HEK293 (cell line): ENCODE measurements around the gene GLIPR1L2.

Experiments
- CTCF ChIA-PET: fragments of 350-600 bp; formaldehyde crosslinking; extraction: SDS; loops from one replicate; lab custom pipeline; 2021; ENCODE audit warnings: antibody characterized with exemption; lab: Yijun Ruan, JAX
- POLR2A ChIA-PET: fragments of 300-600 bp; formaldehyde crosslinking; extraction: SDS; loops from one replicate; lab custom pipeline; 2020; ENCODE audit warnings: antibody characterized with exemption, inconsistent platforms; lab: Yijun Ruan, JAX
- H3K27ac ChIP-seq: fragments of 200-500 bp; sonication (Bioruptor generic); 2 replicates; pipeline ENCODE4 v1.5.1; 2014; ENCODE audit warnings: low read depth, low read length, control low read depth, inconsistent platforms; ENCODE audit errors: extremely low read depth
- H3K36me3 ChIP-seq, 2 experiments: fragments of 200-500 bp in 1 of 2; sonication (Bioruptor generic) in 1 of 2; 1 replicate in 1 of 2; 2 replicates in 1 of 2; pipeline ENCODE4 v1.5.1; 2014 to 2017; ENCODE audit warnings: inconsistent platforms in 2 of 2, low read length in 2 of 2; ENCODE audit not compliant: control insufficient read depth in 2 of 2, insufficient read depth in 1 of 2
- H3K4me1 ChIP-seq: fragments of 200-500 bp; sonication (Bioruptor generic); 2 replicates; pipeline ENCODE4 v1.5.1; 2014; ENCODE audit warnings: mild to moderate bottlenecking, low read length, inconsistent platforms; ENCODE audit not compliant: control insufficient read depth, insufficient read depth
- H3K4me3 ChIP-seq: 2 replicates; pipeline ENCODE4 v1.5.1; 2011; ENCODE audit warnings: low read depth, mild to moderate bottlenecking, control low read depth, low read length, moderate library complexity
- H3K9me3 ChIP-seq: fragments of 200-500 bp; sonication (Bioruptor generic); 2 replicates; pipeline ENCODE4 v1.5.1; 2014; ENCODE audit warnings: low read depth, low read length, inconsistent platforms; ENCODE audit not compliant: control insufficient read depth, insufficient read depth
- BCL11A ChIP-seq: fragments of 450-650 bp; formaldehyde crosslinking; IDR thresholded peaks from 2 replicates; pipeline ENCODE4 v1.5.1; 2016; ENCODE audit warnings: low read depth, missing biosample characterization, missing genetic modification characterization
- FEZF1 ChIP-seq: fragments of 450-650 bp; formaldehyde crosslinking; IDR thresholded peaks from 2 replicates; pipeline ENCODE4 v1.5.1; 2016; ENCODE audit warnings: missing biosample characterization, missing genetic modification characterization
- KLF7 ChIP-seq: fragments of 450-650 bp; formaldehyde crosslinking; IDR thresholded peaks from 2 replicates; pipeline ENCODE4 v1.5.1; 2016; ENCODE audit warnings: missing biosample characterization, missing genetic modification characterization, borderline replicate concordance
- KLF9 ChIP-seq: fragments of 450-650 bp; formaldehyde crosslinking; IDR thresholded peaks from 2 replicates; pipeline ENCODE4 v1.5.1; 2016; ENCODE audit warnings: missing biosample characterization, missing genetic modification characterization, low read depth
- PRDM10 ChIP-seq: fragments of 450-650 bp; formaldehyde crosslinking; IDR thresholded peaks from 2 replicates; pipeline ENCODE4 v1.5.1; 2016; ENCODE audit warnings: missing biosample characterization, missing genetic modification characterization
- ZNF121 ChIP-seq: fragments of 450-650 bp; formaldehyde crosslinking; IDR thresholded peaks from 2 replicates; pipeline ENCODE4 v1.5.1; 2016; ENCODE audit warnings: missing biosample characterization, missing genetic modification characterization
- ZNF223 ChIP-seq: fragments of 450-650 bp; formaldehyde crosslinking; IDR thresholded peaks from 2 replicates; pipeline ENCODE4 v1.5.1; 2016; ENCODE audit warnings: missing biosample characterization, missing genetic modification characterization
- ZNF239 ChIP-seq: fragments of 450-650 bp; formaldehyde crosslinking; IDR thresholded peaks from 2 replicates; pipeline ENCODE4 v1.5.1; 2016; ENCODE audit warnings: missing biosample characterization, missing genetic modification characterization
- ZNF266 ChIP-seq: fragments of 450-650 bp; formaldehyde crosslinking; IDR thresholded peaks from 2 replicates; pipeline ENCODE4 v1.5.1; 2016; ENCODE audit warnings: missing biosample characterization, missing genetic modification characterization, low read depth
- ZNF292 ChIP-seq: fragments of 450-650 bp; formaldehyde crosslinking; IDR thresholded peaks from 2 replicates; pipeline ENCODE4 v1.5.1; 2016; ENCODE audit warnings: low read depth, missing biosample characterization, missing genetic modification characterization, borderline replicate concordance
- ZNF37A ChIP-seq: fragments of 450-650 bp; IDR thresholded peaks from 2 replicates; pipeline ENCODE4 v1.5.1; 2018; ENCODE audit warnings: missing biosample characterization, missing genetic modification characterization
- ZNF473 ChIP-seq: fragments of 450-650 bp; formaldehyde crosslinking; IDR thresholded peaks from 2 replicates; pipeline ENCODE4 v1.5.1; 2017; ENCODE audit warnings: missing biosample characterization, missing genetic modification characterization
- ZNF596 ChIP-seq: fragments of 450-650 bp; IDR thresholded peaks from 2 replicates; pipeline ENCODE4 v1.5.0; 2018; ENCODE audit warnings: missing biosample characterization, mild to moderate bottlenecking, missing genetic modification characterization, moderate library complexity
- ZNF621 ChIP-seq: fragments of 450-650 bp; formaldehyde crosslinking; IDR thresholded peaks from 2 replicates; pipeline ENCODE4 v1.5.1; 2017; ENCODE audit warnings: missing biosample characterization, missing genetic modification characterization
- ZNF645 ChIP-seq: fragments of 450-650 bp; formaldehyde crosslinking; IDR thresholded peaks from 2 replicates; pipeline ENCODE4; 2016; ENCODE audit warnings: missing biosample characterization, missing genetic modification characterization
- ZNF76 ChIP-seq: fragments of 450-650 bp; formaldehyde crosslinking; IDR thresholded peaks from 2 replicates; pipeline ENCODE4; 2016; ENCODE audit warnings: low read depth, missing biosample characterization, missing genetic modification characterization, borderline replicate concordance
- ZNF843 ChIP-seq: fragments of 450-650 bp; formaldehyde crosslinking; IDR thresholded peaks from 2 replicates; pipeline ENCODE4 v1.5.1; 2016; ENCODE audit warnings: missing biosample characterization, missing genetic modification characterization
- ZXDB ChIP-seq: fragments of 450-650 bp; formaldehyde crosslinking; IDR thresholded peaks from 2 replicates; pipeline ENCODE4 v1.5.1; 2016; ENCODE audit warnings: missing biosample characterization, missing genetic modification characterization
- TF ChIP-seq, protein P1 (sequence below): fragments of 450-650 bp; formaldehyde crosslinking; IDR thresholded peaks from 2 replicates; pipeline ENCODE4 v1.5.1; 2017; ENCODE audit warnings: missing biosample characterization, missing genetic modification characterization
- TF ChIP-seq, protein P2 (sequence below): fragments of 450-650 bp; formaldehyde crosslinking; optimal IDR thresholded peaks from 2 replicates; pipeline ENCODE3; 2016; ENCODE audit warnings: missing biosample characterization, mild to moderate bottlenecking, missing genetic modification characterization
- TF ChIP-seq, protein P3 (sequence below): IDR thresholded peaks from 2 replicates; pipeline ENCODE4 v1.6.1; 2011; ENCODE audit warnings: mild to moderate bottlenecking, low read depth, low read length, borderline replicate concordance
- TF ChIP-seq, protein P4 (sequence below): fragments of 450-650 bp; IDR thresholded peaks from 2 replicates; pipeline ENCODE4 v1.5.1; 2018; ENCODE audit warnings: missing biosample characterization, missing genetic modification characterization

GLIPR1L2 gene

DNA sequence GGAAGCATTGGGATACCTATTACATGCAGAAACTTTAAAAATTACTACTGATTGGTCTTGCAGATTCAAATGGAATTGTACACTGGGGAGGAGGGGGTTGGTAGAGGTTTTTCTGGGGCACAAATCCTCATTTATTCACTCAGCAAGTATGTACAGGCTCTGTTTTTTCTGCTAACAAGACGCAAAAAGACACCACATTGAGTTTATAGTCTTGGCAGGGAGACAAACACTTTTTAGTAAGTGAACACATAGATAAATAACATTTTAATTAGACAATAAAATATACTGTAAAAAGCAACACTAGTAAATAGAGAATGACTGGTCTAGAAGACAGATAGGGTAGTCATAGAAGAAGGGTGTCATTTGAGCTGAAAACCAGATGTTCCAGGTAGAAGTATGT lies 23.8 kb downstream of the GLIPR1L2 start:
- Histone ChIP-seq H3K36me3 (no peaks in the 10 kb centered on the region), H3K4me1 (no peaks in the 10 kb centered on the region), H3K9me3 (no peaks in the 10 kb centered on the region)
- ChIA-PET CTCF (interaction anchor here (0.6 to 1.0 kb wide), 2 partner anchors 46 to 71 kb away, joined by 3 to 6 read pairs; no protein-coding TSS in a partner anchor), POLR2A (no interaction called here)
- TF ChIP-seq FEZF1 (tag by site-specific recombination) (peak; percentile 44), ZNF239 (tag by site-specific recombination) (no peak)
- TF ChIP-seq, all 188 proteins: peak for 1
- H3K4me3 ChIP-seq: no peak overlapping the region
- no peak overlapping the region for H3K27ac ChIP-seq

- H3K27ac ChIP-seq: no peak overlapping the region
- no peak overlapping the region for H3K4me3 ChIP-seq
- TF ChIP-seq, protein P1, sequence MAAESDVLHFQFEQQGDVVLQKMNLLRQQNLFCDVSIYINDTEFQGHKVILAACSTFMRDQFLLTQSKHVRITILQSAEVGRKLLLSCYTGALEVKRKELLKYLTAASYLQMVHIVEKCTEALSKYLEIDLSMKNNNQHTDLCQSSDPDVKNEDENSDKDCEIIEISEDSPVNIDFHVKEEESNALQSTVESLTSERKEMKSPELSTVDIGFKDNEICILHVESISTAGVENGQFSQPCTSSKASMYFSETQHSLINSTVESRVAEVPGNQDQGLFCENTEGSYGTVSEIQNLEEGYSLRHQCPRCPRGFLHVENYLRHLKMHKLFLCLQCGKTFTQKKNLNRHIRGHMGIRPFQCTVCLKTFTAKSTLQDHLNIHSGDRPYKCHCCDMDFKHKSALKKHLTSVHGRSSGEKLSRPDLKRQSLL (tag by site-specific recombination): no peak
- TF ChIP-seq KLF7 (tag by site-specific recombination) (no peak), FEZF1 (tag by site-specific recombination) (no peak), PRDM10 (tag by site-specific recombination) (no peak), ZNF473 (tag by site-specific recombination) (no peak), ZNF292 (tag by site-specific recombination) (no peak), ZNF76 (tag by site-specific recombination) (no peak), BCL11A (tag by site-specific recombination) (no peak), ZNF121 (tag by site-specific recombination) (no peak)
- TF ChIP-seq, protein P2, sequence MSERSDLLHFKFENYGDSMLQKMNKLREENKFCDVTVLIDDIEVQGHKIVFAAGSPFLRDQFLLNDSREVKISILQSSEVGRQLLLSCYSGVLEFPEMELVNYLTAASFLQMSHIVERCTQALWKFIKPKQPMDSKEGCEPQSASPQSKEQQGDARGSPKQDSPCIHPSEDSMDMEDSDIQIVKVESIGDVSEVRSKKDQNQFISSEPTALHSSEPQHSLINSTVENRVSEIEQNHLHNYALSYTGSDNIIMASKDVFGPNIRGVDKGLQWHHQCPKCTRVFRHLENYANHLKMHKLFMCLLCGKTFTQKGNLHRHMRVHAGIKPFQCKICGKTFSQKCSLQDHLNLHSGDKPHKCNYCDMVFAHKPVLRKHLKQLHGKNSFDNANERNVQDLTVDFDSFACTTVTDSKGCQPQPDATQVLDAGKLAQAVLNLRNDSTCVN: no peak
- ChIA-PET POLR2A (no interaction called here), CTCF (interaction anchor here (1.1 kb wide), 1 partner anchor 65 kb away, joined by 5 read pairs; no protein-coding TSS in a partner anchor)
- H3K4me1 ChIP-seq: no peaks in the 10 kb centered on the region
- H3K9me3 ChIP-seq: no peaks in the 10 kb centered on the region
- H3K36me3 ChIP-seq: no peaks in the 10 kb centered on the region
Observed at GRCh38 chr12:75419841-75420240, 29.0 kb downstream of the GLIPR1L2 start.

- Histone ChIP-seq H3K9me3 (no peaks in the 10 kb centered on the region), H3K36me3 (no peaks in the 10 kb centered on the region), H3K27ac (no peak overlapping the region), H3K4me1 (no peaks in the 10 kb centered on the region), H3K4me3 (no peak overlapping the region)
- ChIA-PET CTCF (interaction anchor here (0.7 kb wide), 1 partner anchor 11 kb away, joined by 3 read pairs; no protein-coding TSS in a partner anchor), POLR2A (no interaction called here)
- TF ChIP-seq ZNF843 (no peak), ZNF596 (tag by site-specific recombination) (no peak), KLF9 (no peak), ZNF37A (tag by site-specific recombination) (no peak), ZNF621 (tag by site-specific recombination) (no peak), ZXDB (tag by site-specific recombination) (no peak), ZNF645 (tag by site-specific recombination) (no peak), ZNF266 (tag by site-specific recombination) (no peak), ZNF223 (tag by site-specific recombination) (no peak)
- TF ChIP-seq, protein P3, sequence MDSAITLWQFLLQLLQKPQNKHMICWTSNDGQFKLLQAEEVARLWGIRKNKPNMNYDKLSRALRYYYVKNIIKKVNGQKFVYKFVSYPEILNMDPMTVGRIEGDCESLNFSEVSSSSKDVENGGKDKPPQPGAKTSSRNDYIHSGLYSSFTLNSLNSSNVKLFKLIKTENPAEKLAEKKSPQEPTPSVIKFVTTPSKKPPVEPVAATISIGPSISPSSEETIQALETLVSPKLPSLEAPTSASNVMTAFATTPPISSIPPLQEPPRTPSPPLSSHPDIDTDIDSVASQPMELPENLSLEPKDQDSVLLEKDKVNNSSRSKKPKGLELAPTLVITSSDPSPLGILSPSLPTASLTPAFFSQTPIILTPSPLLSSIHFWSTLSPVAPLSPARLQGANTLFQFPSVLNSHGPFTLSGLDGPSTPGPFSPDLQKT: no peak
- TF ChIP-seq, protein P4, sequence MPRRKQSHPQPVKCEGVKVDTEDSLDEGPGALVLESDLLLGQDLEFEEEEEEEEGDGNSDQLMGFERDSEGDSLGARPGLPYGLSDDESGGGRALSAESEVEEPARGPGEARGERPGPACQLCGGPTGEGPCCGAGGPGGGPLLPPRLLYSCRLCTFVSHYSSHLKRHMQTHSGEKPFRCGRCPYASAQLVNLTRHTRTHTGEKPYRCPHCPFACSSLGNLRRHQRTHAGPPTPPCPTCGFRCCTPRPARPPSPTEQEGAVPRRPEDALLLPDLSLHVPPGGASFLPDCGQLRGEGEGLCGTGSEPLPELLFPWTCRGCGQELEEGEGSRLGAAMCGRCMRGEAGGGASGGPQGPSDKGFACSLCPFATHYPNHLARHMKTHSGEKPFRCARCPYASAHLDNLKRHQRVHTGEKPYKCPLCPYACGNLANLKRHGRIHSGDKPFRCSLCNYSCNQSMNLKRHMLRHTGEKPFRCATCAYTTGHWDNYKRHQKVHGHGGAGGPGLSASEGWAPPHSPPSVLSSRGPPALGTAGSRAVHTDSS (tag by site-specific recombination): no peak
Observed at GRCh38 chr12:75427491-75427890, 36.6 kb downstream of the GLIPR1L2 start.
